Measurements from ENCODE around the gene CNTFR. TPM values are rescaled to one million over a fixed set of nuclear protein-coding genes. Genes with fewer than 3 reads are reported as not detected.

CNTFR gene
- total RNA-seq, 2 experiments from 2014 or later, result not detected

DNA sequence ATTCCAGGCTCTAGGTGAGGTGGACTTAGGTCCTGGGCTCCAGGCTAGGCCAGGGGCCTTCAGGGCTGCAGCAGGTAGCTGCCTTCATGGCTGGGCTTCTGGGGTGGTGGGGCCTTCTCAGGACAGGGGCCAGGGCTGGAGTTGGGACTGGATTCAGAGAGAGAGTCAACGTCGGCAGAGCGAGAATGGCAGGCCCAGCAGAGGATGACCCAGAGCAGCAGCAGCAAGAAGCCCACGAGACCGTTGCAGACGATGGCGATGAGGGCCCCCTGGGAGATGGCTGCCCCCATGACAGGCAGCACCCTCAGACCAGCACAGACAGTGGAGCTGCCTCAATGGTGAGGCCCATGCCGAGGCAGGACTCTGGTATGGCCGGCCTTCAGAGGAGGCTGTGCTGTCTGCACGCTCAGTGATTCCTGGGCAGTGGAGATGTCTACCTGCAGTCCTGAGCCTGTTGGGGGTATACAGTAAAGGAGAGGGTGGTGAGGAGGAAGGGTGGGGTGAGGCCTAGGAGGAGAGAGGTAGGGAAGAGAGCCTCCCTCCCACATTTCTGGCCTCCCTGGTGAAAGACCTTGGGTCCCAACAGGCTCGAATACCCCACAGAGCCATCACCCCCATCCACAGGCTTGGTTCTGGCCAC, 68.0 kb downstream of the CNTFR start:
- POLR2A ChIA-PET, result no interaction called here
- CTCF ChIA-PET, result no interaction called here

DNA sequence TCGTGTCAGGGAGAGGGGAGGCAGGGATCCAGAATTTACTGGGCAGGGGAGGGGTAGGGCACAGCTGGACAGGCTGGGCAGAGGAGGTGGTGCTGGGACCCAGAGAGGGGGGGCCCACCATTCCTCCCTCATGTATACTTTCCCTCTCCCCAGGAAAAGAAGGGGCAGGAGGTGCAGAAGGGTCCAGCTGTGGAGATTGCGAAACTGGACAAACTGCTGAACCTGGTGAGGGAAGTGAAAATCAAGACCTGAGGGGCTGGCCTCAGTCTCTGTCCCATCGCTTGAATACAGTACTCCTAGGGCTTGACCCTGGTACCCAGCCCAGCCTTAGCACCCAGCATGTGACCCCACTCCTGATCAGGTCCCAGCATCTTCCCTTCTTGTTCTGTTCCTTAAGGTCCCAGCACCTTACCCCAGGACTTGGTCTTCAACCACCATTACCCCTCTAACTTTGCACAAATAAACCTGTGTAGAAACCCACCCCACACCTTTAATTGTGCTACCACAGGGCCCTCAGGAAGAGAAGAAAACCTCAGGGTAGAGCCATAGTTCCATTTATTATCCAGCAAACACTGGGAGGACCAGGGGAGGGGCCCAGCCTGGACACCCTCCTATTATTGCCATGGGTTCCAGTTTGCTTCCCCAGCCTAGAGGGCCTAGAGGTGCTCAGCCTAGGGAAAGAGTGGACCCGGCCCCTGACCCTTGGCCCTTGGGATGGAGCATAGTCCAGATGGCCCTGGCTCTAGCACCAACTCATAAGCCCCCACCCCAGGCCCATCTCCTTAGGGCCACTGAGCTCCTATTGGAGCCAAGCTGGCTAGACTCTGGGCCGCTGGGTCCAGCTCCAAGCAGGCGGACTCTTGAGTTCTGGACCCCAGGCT, 68.8 kb downstream of the CNTFR start:
- POLR2A ChIA-PET, result no interaction called here
- CTCF ChIA-PET, result interaction anchor here (1.4 kb wide), 1 partner anchor 71 kb away, joined by 4 read pairs; no protein-coding TSS in a partner anchor

DNA sequence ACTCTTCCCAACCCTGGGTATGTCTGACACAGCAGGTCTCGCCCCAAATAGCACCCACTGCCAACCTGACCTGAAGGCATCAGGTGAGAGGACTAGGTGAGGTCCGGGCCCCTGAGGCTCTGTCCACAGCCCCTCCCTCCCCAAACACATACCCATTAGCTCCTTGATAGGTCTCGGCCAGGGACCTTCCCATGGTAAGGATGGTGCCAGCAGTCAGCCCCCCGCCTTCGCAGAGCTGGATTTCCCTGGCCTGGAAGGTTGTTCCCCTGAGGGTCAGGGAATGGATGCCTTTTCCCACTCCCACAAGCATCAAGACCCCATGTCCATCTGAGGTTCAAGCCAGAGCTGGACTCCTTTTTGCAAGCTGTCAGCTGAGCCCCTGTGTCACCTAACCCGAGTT, 69.4 kb downstream of the CNTFR start:
- ChIA-PET CTCF (interaction anchor here (0.5 to 1.4 kb wide), 2 partner anchors 71 to 1488 kb away, joined by 4 read pairs; no protein-coding TSS in a partner anchor), POLR2A (no interaction called here)

DNA sequence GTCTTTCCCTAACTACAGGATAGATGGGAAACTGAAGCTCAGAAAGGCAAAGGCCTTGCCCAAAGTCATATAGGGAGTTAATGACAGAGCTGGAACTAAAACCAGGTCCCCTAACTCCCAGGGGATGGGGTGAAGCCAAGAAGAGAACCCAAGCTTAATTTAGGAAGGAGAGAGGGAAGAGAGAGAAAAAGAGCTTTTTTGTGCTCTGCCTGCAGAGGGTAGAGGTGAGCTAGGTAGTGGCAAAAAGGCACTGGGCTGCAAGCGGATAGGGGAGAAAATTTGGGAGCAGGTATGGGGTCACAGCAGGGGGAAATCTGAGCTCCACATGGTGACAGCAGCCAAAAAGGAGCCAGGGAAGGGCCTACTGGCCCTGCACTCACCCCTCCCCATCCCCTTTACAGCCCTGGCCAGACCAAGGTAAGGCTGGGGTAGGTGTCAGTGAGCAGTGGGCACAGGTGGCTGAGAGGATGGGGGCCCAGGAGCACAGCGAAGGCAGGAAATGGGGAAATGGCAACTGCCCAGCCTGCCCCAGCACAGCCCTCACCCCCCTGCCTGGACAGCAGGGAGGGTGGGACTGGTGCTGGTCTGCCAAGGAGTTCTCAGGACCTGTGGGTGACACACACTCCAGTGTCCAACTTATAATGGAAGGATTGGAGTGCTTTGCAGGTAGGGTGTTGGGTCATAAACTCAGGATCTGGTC, 70.1 kb downstream of the CNTFR start:
- ChIA-PET POLR2A (no interaction called here), CTCF (interaction anchor here (0.5 to 1.4 kb wide), 2 partner anchors 72 to 1489 kb away, joined by 4 read pairs; no protein-coding TSS in a partner anchor)

DNA sequence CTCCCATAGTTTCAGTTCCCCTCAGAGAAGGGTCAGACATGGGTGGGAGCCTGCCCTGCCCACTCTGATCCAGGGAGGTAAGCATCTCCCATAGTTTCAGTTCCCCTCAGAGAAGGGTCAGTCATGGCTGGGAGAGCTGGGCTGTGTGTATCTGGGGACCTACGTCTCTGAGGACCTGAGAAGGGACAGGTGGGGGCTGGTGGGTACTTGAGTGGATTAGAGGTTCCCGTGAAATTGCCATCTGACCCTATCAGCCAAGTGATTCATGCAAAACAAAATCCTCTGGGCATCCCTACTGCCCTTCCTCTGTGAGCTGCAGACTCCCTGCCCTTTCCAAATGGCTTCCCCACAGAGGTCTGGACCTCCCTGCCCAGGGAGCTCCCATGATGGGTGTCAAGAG, 70.6 kb downstream of the CNTFR start:
- ChIA-PET POLR2A (no interaction called here), CTCF (interaction anchor here (1.4 kb wide), 1 partner anchor 72 kb away, joined by 4 read pairs; no protein-coding TSS in a partner anchor)

DNA sequence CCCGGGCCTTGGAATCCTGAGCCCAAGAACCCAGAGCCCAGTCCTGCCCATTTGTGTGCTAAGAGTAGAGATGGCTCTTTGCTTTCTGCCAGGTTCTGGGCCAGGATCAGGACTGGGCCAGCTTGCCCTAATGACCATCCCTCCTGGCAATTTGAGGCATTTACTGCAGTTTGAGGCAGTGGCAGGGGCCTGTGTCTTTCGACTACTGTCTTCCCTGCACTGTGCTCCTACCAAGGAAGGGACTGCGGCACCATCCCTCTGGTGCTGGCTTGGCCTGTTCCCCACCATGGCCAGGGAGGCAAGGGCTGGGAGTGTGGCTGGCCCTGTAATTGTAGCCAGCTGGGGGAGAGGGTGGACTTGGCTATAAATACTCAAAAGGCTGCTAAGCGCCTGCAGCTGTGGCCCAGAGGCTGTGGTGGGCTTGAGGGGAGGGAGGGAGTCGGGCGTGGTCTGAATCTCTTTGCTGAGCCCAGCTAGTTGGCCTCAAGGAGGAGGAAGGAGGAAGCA, 71.4 kb downstream of the CNTFR start:
- ChIA-PET CTCF (no interaction called here), POLR2A (no interaction called here)

DNA sequence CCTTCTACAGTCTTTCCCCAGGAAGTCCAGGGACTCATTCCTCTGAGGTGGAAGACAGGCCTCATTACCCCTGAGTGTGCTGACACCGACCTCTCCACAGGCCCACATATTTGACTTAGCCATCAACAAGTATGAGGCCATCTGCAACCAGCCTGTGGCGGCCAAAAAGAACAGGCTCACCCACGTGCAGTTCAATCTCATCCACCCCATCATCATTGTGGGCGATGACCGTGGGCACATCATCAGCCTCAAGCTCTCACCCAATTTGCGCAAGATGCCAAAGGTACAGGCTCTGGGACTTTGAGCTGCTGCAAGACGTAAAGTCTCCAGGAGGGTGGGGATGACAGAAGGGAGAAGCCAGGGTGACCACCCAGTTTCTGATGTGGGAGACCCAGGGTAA, 72.3 kb downstream of the CNTFR start:
- ChIA-PET POLR2A (no interaction called here), CTCF (no interaction called here)

DNA sequence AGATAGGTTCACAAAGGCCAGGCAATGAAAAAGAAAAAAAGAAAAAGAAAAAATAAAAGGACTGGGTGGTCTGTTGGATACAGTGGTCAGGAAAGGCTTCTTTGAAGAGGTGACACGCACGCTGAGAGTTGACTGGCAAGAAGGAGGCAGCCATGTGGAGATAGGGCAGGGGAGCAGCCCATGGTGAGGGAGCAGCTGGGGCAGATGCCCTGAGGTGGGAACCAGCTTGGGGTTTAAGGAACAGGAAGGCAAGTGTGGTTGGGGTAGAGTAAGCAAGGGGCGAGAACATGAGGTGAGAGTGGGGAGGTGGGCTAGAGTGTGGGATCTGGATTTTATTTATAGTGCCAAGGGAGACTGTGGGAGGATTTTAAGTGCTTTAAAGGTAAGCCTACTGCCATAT, 73.6 kb downstream of the CNTFR start:
- ChIA-PET CTCF (no interaction called here), POLR2A (no interaction called here)

DNA sequence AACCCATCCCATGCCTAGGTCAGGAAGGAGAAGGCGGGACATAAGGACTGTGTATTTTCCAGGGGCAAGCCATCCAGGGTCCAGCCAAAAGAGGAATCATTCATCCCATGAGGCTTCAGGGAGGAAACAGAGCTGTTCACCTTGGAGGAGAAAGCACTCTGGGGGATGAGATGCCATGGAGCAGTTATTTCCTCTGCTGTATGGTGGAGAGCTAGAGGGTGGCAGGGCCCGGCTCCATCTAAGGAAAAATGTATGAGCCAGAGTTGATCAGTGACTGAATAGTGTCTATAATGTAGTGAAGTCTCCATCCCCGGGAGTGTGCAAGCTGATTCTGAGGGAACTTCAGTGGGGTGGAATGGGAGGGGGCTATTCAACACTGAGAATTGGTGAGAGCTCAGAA, 74.7 kb downstream of the CNTFR start:
- ChIA-PET POLR2A (no interaction called here), CTCF (no interaction called here)

DNA sequence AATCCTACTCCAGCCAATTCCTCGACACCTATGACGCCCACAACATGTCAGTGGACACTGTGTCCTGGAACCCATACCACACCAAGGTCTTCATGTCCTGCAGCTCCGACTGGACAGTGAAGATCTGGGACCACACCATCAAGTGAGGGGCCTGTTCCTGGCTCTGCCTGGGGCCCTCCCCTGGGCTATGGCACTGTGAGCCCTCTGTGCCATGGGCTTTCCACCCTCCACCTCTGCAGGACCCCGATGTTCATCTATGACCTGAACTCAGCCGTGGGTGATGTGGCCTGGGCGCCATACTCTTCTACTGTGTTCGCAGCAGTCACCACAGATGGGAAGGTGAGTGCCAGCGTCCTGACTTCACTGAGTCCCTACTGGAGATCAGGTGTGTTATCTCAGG, 75.1 kb downstream of the CNTFR start:
- ChIA-PET POLR2A (no interaction called here), CTCF (no interaction called here)

DNA sequence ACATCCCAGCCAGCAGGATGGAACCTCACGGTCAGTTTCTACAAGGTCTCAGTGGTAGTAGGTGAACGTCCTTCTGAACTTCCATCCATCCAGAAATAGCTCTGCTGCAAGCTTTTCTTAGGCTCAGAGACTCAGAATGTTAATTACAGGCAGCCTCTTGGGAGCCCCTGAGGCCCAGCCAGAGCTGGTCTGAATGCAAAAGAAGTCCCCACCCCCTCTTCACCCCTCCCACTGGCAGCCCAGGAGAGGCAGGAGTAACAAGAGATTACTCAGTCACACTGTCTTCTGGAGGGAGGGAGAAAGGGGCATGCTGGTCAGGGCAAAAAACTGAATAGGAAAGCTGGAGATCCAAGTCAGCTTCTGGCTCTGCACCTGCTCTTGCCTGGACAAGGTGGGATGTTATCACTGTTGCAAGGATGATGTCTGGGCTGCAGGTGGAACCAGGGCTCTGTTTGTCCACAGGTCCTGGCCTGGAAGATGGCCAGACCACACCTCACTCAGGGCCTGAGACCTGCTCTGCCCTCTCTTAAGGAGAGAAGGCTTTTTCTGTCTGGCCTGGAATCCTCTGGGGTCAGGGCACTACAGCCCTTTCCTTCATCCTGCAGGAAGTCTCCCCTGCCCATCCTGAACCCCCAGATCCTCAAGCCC, 75.8 kb downstream of the CNTFR start:
- ChIA-PET POLR2A (no interaction called here), CTCF (interaction anchor here (1.1 kb wide), 1 partner anchor 75 kb away, joined by 3 read pairs; no protein-coding TSS in a partner anchor)

DNA sequence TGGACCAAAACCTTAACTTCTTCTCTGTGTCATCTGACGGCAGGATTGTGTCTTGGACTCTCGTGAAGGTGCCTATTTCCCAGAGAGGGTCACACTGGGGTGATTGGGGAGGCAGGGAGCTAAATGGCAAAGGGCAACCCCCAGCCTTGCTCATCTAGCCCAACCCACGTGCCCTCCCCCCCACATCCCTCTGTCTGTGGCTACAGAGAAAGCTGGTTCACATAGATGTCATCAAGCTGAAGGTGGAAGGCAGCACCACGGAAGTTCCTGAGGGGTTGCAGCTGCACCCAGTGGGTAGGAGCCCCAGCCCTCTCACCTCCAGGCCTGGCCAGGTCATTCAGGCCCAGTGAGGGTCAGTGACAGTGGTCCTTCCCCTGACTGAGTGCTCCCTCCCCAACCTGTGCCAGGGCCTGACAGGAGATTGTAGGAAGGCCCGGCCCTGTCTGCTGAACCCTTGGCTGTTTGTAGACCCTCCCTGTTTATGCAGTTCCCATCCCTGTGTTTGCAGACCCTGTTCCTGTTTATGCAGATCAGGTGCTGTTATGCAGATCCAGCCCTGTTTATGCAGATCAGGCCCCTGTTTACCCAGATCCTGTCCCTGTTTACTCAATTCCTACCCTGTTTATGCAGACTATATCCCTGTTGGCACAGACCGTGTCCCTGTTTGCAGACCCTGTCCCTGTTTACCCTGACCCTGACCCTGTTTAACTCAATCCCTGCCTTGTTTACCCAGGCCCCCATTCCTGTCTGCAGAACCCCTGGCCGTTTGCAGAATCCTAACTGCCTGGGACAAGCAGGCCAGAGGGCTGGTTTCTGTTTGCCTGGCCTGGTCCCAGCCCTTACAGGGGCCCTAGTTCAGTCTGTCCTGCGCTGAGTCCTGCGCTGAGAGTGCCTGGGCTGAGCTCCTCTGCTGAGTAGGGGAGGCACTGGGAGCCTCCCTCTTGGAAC, 77.1 kb downstream of the CNTFR start:
- POLR2A ChIA-PET, result no interaction called here
- CTCF ChIA-PET, result interaction anchor here (0.9 to 1.0 kb wide), 2 partner anchors 13 kb away, joined by 3 to 4 read pairs; no protein-coding TSS in a partner anchor

DNA sequence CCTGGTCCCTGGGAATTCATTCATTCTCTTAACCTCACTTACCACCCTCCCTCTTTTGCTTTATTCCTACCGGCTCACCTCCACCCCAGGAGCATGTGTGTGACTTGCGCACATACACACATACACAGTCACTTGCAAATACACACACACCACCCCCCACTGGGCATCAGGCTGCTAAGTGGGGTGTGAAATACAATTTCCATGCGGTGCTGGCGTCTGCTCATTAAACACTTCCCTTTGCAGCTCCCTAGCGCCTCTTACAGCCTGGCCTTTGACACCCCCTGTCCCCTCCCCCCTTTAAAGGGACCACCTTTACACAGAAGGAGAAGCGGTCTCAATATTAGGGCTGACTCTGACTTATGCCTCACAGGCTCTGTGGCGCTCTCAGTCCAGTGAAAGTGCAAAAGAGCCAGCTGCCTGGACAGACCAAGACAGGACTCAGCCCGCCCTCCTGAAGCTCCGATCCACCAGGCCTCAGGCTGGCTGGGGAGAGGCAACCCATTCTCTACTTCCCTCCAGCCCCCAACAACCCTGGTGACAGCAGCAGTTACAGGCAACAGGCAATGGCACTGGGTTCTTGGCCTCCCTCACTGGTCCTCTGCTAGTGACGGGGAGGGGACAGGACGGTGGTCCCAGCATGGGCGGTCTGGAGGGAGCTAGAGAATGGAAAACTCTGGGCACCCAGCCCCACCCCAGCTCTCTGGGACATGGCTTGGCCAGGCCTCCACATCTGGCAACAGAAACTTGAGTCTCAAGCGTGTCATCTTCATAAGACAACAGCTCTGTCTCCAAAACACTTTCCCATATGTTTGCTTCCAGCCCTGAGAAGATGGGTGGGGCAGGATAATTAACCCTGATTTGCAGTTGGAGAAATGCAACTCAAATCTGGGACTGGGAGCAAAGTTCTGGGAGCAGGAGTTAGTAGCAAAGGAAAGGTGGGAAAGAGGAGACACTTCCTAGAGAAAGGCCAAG, 78.7 kb downstream of the CNTFR start:
- CTCF ChIA-PET, result interaction anchor here (0.7 to 1.0 kb wide), 3 partner anchors 10 to 81 kb away, joined by 3 to 4 read pairs (median 3); no protein-coding TSS in a partner anchor
- POLR2A ChIA-PET, result no interaction called here

DNA sequence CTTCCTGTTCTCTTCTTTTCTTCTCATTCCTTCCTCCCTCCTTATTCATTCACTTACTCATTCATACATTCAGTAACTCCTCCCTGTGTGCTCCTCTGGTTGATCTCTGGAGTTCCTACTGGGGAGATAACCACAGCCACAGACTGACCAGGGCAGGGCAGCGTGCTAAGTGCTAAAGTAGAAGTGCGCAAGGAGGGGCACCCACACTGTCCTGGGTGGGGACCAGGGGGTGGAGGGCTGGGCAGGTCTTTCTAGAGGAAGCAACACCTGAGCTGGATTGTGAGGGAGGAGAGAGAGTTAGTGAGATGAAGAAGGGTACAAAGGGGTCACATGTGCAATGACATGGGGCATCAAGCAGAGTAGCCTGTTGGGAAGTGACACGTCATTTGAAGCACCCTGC, 80.6 kb downstream of the CNTFR start:
- POLR2A ChIA-PET, result no interaction called here

DNA sequence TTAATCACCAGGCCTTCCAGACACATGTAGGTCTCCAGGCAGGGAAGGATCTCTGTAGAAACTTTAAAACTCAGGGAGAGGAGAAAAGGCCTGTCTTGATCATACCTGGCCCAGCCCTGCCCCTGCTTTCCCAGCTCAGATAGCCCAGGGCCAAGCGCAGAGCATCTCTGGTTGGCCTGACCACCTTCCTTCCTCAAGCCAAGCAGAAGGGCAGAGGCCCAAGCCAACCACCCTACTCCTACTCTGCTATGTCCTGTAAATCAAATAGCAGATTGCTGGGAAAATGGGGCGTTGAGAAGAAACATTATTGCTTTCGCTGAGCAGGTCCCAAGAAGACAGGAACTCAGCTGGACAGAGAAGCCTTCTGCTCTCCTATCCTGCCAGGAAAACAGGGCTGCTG, 81.1 kb downstream of the CNTFR start:
- CTCF ChIA-PET, result no interaction called here
- POLR2A ChIA-PET, result no interaction called here

More for the DNA sequence above, 80.6 kb downstream of the CNTFR start:
- CTCF ChIA-PET, result no interaction called here

DNA sequence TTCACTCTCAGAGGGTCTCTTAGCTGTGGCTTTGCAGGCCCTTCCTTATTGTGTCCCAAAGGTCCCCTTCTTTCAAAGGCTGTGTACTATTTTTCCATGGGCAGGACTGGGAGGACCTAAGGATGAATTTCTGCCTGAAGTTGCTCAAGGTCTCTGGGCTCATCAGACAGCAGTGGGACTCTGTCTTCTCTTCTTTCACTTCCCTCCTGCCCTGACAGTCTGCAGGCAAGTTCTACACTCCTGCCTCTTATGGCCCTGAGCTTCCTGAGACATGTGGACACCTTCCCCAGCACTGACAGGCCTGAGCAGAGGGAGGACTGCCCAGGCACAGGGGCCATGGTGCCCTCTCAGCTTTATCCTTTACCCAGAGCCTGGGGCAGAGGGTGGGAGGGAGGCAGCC, 81.6 kb downstream of the CNTFR start:
- CTCF ChIA-PET, result no interaction called here

DNA sequence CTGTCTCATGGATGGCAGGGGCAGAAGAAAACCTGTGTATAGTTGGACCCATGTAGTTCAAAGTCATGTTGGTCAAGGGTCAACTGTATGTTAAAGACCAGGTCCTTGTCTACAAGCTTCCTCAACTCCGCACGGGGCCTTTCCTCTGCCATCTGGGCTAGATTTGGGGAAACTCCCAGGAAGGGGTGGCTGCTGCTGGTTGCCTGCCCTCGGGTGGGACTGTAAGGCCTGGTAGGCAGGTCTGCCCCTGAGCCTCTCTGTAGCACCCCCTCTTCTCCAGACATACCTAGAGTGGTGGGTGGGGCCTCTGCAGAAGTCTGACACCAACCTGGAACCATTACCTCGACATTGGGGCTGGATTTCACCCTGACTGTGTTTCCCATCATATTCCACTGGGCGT, 82.0 kb downstream of the CNTFR start:
- ChIA-PET POLR2A (no interaction called here), CTCF (interaction anchor here (1.5 kb wide), 1 partner anchor 104 kb away, joined by 3 read pairs; no protein-coding TSS in a partner anchor)

More for the DNA sequence above, 81.6 kb downstream of the CNTFR start:
- POLR2A ChIA-PET, result no interaction called here

Data from activated CD8-positive, alpha-beta memory T cell treated with anti-CD3 and anti-CD28 coated beads for 36 hours (primary cell).